ENCODE results near the gene DCTN2. TPM values are rescaled to one million over a fixed set of nuclear protein-coding genes. Genes with fewer than 3 reads are reported as not detected.

DCTN2 gene
- total RNA-seq, 1 donor from 2014 or later: 104 TPM

DNA sequence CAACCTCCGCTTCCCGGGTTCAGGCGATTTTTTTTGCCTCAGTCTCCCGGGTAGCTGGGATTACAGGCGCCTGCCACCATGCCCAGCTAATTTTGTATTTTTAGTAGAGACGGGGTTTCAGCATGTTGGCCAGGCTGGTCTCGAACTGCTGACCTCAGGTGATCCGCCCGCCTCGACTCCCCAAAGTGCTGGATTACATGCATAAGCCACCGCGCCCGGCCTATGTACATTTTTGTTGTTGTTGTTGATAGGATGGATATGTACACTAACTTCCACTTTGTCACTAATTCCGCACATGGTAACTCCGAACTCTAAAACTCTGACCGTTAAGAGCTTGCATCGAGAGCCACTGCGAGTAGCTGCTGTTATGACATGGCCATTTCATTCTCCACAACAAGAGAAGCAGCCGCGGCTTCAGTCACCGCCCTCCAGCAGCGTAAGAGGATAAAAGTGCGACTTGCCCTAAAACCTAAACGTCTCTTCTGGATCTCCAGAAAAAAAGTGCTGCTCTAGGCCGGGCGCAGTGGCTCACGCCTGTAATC is 59.9 kb downstream of the DCTN2 start:
- intact Hi-C loops (cut with DNase I): loop anchor here (2.0 kb wide), 1 partner anchor 66 kb away; no protein-coding TSS in a partner anchor
- DNase-seq (ENCODE audit: low spot score): no peak
- ATAC-seq: no peak

DNA sequence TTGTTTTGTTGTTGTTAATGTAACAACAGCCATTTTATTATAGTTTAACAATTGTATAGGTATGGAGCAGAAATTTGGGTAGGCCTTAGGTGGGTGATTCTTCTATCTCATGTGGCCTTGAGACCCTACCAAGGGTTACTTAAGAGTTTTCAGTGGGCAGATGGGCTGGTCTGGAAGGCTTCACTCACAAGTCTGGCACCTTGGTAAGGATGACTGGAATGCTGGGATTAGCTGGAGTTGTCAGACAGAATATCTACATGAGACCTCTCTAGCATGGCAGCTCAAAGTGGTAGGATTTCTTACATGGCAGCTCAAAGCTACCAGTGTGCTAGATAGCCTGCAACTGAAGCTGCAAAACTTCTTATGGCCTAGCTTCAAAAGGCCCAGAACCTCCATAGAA is 61.3 kb downstream of the DCTN2 start:
- intact Hi-C loops (cut with DNase I): loop anchor here (2.0 kb wide), 1 partner anchor 67 kb away; no protein-coding TSS in a partner anchor
- no peak for DNase-seq (ENCODE audit: low spot score)
- ATAC-seq: no peak

DNA sequence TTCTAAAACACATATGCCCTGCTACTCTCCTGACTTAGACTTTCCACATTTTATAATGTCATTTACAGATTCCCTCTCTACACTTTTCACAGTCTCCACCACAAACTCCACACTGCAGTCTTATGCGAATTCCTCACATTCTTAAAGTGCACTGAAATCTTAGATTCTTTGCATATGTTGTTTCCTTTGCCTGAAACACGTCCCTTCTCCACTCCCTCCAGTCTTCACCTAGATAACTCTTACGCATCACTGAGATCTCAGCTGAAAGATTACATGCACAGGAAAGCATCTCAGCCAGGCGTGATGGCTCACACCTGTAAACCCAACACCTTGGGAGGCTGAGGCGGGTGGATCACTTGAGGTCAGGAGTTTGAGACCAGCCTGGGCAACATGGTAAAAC is 63.5 kb downstream of the DCTN2 start:
- ATAC-seq (no peak), DNase-seq (ENCODE audit: low spot score) (no peak)
- intact Hi-C loops (cut with DNase I): no loop called here

DNA sequence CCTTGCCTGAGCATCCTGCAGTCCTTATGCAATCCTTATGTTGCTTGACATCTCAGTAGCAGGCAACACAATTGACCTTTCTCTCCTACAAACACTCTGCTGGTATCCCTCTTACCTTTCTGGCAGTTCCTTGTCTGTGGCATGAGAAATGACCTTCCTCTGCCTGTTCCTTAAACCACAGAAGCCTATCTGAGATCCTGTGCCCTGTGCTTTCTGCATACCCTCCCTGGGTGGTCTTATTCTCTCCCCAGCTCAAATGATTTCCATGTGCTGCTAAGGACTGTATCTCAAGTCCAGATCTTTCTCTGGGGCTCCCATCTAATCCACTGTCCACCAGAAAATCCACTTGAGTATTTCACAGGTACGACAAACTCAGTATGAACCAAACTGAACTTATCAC is 65.3 kb downstream of the DCTN2 start:
- ATAC-seq: no peak
- DNase-seq (ENCODE audit: low spot score): no peak
- intact Hi-C loops (cut with DNase I): no loop called here

Small RNA genes within 50 kb of the gene (microRNA-seq; reads per million reads assigned to microRNA genes)
- gene MIR616: not detected
- gene MIR6758: not detected

Other genes starting within 250 kb of the DCTN2 start
- 89.6 TPM for gene R3HDM2, start 116.1 kb downstream of the DCTN2 start, total RNA-seq
- gene INHBC, start 112.4 kb downstream of the DCTN2 start, total RNA-seq: not detected
- gene INHBE, start 91.9 kb downstream of the DCTN2 start, total RNA-seq: not detected
- 47.7 TPM for gene GLI1, start 87.4 kb downstream of the DCTN2 start, total RNA-seq
- 30.8 TPM for gene ARHGAP9, start 67.3 kb downstream of the DCTN2 start, total RNA-seq
- 121 TPM for gene MARS1, start 59.1 kb downstream of the DCTN2 start, total RNA-seq
- 34.0 TPM for gene DDIT3, start 26.7 kb downstream of the DCTN2 start, total RNA-seq
- gene MBD6, start 24.4 kb downstream of the DCTN2 start, total RNA-seq: 76.2 TPM
- gene KIF5A, start 2.9 kb upstream of the DCTN2 start, total RNA-seq: 5.6 TPM
- gene PIP4K2C, start 44.0 kb upstream of the DCTN2 start, total RNA-seq: 26.0 TPM
- 42.9 TPM for gene DTX3, start 57.6 kb upstream of the DCTN2 start, total RNA-seq
- 61.3 TPM for gene ARHGEF25, start 64.2 kb upstream of the DCTN2 start, total RNA-seq
- 16.6 TPM for gene B4GALNT1, start 86.0 kb upstream of the DCTN2 start, total RNA-seq
- 230 TPM for gene OS9, start 146.9 kb upstream of the DCTN2 start, total RNA-seq
- 4.0 TPM for gene AGAP2, start 191.6 kb upstream of the DCTN2 start, total RNA-seq
- 37.1 TPM for gene TSPAN31, start 197.8 kb upstream of the DCTN2 start, total RNA-seq
- gene CDK4, start 205.1 kb upstream of the DCTN2 start, total RNA-seq: 54.0 TPM
- gene MARCHF9, start 207.9 kb upstream of the DCTN2 start, total RNA-seq: 10.6 TPM
- gene CYP27B1, start 219.9 kb upstream of the DCTN2 start, total RNA-seq: 0.98 TPM
- 13.4 TPM for gene METTL1, start 224.9 kb upstream of the DCTN2 start, total RNA-seq
- gene EEF1AKMT3, start 225.4 kb upstream of the DCTN2 start, total RNA-seq: 11.8 TPM
- gene TSFM, start 235.6 kb upstream of the DCTN2 start, total RNA-seq: 14.6 TPM